Adipose tissue (tissue), 3 donors: ENCODE measurements around the gene HSPA12B. TPM values are rescaled to one million over a fixed set of nuclear protein-coding genes. Genes with fewer than 3 reads are reported as not detected.

ENCODE experiments used
- H3K27ac ChIP-seq: one replicate; pipeline ENCODE4 v1.5.1; 2013; ENCODE audit warnings: low read depth, low read length
- WGBS, 3 donors: extraction: QIAGEN DNeasy Blood & Tissue Kit; methylation state at CpG; one replicate each; pipeline ENCODE4 v1.1.7; 2013; 5-methylcytosine and 5-hydroxymethylcytosine counted together
- polyA plus RNA-seq, 3 donors: library from polyadenylated mRNA; stranded (reverse); fragments of 200-250 nt; gene quantifications; one replicate each; pipeline ENCODE4 v1.2.3, GENCODE V29; 2013
- donor health status: healthy with polysubstance abuse.
- donor health status: Bipolar disorder and iron deficiency.
- donor health status: healthy.

HSPA12B gene
- polyA plus RNA-seq, 3 donors = 2.5 to 31.8 (median 26.4) TPM

DNA sequence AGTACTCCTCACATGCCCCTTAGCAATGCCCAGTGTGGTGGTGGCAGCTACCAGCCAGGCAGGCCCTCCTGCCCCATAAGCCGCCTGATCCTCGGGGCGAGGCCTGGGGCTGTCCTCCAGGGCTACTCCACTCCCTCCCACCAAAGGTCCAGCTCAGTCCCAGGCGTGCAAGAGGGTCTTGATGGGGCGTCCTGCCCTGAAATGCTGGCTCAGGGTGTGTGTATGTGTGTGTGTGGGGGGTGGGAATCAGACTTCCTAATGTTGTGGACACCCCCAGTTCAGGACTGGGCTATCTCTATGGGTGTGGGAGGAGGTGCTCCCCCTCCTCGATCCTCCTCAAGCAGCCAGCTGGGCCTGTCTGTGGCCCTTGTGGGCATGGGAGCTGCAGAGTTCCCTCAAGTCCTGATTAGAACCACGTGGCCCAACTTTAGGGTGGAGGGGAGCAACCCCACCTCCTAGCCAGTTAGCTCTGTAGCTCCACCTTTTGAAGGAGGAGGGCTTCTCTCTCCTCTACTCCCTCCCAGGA is 7.5 kb downstream of the HSPA12B start:
- 69 to 78% (median 76%) methylated on average over 7 of the region's 7 CpGs for WGBS, 3 donors
- no peak overlapping the region for H3K27ac ChIP-seq

DNA sequence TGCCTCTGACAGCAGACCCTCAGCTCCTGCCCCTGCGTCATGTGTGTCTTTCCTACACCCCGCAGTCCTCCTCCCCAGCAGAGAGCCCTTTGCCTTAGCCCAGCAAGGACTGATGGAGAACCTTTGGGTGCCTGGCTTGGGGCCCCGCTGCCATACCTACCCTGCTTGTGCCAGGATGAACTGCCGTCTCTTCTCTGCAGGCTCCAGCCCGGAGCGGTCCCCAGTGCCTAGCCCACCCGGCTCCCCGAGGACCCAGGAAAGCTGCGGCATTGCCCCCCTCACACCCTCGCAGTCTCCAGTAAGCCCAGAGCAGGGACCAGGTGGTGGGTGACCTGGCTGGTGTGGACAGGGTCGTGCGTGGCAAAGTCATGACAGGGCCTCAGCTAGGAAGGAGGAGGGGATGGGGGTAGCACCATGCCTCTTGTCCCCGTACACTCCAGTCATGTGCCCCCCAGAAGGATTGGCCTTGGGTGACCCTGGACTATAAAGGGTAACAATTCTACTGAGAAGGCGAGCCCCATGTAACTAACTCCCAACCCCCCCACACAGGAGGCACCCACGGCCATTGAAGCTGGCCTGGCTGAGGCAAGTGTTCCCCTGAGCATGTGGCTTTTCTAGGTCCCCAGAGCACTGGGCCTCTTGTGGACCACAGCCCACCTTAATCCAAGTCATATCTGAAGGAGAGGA is 8.3 kb downstream of the HSPA12B start:
- WGBS, 3 donors = 87 to 93% (median 88%) methylated on average over 15 of the region's 15 CpGs

DNA sequence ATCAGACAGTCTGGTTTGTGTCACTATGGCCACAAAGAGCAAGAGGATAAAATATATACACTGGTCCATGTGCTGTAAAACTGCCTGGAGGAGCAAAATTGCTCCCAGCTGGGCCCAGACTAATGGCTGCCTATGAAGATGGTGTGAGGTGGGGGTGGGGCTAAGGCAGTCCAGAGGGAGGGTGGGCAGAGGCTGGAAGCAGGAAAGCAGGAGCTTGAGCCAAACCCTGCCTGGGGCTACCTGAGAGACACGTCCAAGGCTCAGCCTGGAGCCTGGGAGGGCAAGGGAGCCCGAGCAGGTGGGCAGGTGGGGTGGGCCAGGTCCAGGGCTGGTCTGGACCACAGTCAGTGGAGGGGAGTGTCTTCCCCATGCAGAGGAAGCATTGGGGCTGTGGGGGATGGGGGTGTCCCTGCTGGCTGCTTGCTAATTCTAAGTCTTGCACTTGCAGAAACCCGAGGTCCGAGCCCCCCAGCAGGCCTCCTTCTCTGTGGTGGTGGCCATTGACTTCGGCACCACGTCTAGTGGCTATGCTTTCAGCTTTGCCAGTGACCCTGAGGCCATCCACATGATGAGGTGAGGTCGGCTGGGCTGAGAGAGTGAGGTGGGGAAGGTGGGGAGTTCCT is 9.5 kb downstream of the HSPA12B start:
- no peak overlapping the region for H3K27ac ChIP-seq
- 83 to 87% (median 85%) methylated on average over 7 of the region's 7 CpGs for WGBS, 3 donors

More for the DNA sequence above, 8.3 kb downstream of the HSPA12B start:
- no peak overlapping the region for H3K27ac ChIP-seq

DNA sequence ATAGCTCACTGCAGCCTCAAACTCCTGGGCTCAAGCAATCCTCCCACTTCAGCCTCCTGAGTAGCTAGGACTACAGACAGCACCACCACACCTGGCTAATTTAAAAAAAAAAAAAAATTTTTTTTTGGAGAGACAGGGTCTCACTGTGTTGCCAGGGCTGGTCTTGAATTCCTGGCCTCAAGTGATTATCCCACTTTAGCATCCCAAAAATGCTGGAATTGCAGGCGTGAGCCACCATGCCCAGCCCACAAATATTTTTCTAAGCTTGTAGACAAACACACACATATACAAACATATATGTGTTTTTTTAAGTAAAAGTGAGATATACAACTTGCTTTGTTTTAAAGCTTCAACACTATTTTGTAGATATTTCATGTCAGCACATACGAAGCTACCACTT is 10.8 kb downstream of the HSPA12B start:
- no peak overlapping the region for H3K27ac ChIP-seq
- 67 to 96% (median 73%) methylated on average over 2 of the region's 2 CpGs for WGBS, 3 donors

DNA sequence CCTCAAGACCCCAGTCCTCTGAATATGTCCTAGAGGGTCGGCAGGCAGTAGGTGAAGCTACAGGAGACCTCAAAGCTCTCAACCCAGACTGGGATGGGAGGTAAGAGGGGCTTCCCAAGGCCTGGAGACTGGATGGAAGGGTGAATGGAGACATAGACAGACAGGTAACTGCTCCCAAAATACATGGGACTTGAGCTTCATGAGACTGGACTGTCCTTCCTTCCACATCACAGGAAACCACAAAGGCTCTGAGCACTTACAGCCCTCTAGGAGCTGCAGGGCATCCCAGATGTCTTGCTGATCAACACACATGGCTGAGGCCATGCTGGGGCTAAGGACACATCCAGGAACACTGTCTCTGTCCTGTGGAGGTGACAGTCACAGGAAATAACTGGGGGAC is 11.6 kb downstream of the HSPA12B start:
- H3K27ac ChIP-seq = no peak overlapping the region
- 85 to 97% (median 92%) methylated on average over 1 of the region's 1 CpG for WGBS, 3 donors

- no peak overlapping the region for H3K27ac ChIP-seq
- WGBS, 3 donors = 22 to 57% (median 52%) methylated on average over 44 to 45 of the region's 45 CpGs
Measured at GRCh38 chr20:3744806-3745685, 12.6 kb downstream of the HSPA12B start.

DNA sequence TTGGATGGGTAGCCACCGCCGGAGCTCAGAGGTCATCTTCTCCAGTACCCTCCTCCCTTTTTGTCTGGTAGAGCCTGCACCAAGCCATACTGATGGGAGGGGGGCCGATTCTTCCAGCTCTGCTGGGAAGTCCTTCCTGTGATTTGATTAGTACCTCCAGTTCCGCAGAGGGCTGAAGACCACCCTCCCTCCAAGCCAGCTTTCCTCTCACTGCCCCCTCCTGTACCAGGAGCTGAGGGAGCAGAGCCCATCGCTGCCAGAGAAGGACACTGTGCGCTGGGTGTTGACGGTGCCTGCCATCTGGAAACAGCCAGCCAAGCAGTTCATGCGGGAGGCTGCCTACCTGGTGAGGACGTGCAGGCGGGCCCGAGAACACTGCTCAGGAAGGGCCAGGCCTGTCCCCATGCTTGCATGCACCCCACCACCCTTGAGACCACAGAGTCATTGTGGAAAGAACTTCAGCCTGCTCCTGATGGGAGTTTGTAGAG is 13.2 kb downstream of the HSPA12B start:
- H3K27ac ChIP-seq = no peak overlapping the region
- WGBS, 3 donors = 74 to 83% (median 82%) methylated on average over 11 of the region's 11 CpGs

GRCh38 chr20:3747471-3747870 is 15.0 kb downstream of the HSPA12B start:
- 80 to 90% (median 86%) methylated on average over 2 of the region's 2 CpGs for WGBS, 3 donors
- no peak overlapping the region for H3K27ac ChIP-seq

GRCh38 chr20:3748073-3748472 is 15.6 kb downstream of the HSPA12B start:
- no peak overlapping the region for H3K27ac ChIP-seq
- WGBS, 3 donors = 91 to 95% (median 93%) methylated on average over 16 of the region's 16 CpGs

DNA sequence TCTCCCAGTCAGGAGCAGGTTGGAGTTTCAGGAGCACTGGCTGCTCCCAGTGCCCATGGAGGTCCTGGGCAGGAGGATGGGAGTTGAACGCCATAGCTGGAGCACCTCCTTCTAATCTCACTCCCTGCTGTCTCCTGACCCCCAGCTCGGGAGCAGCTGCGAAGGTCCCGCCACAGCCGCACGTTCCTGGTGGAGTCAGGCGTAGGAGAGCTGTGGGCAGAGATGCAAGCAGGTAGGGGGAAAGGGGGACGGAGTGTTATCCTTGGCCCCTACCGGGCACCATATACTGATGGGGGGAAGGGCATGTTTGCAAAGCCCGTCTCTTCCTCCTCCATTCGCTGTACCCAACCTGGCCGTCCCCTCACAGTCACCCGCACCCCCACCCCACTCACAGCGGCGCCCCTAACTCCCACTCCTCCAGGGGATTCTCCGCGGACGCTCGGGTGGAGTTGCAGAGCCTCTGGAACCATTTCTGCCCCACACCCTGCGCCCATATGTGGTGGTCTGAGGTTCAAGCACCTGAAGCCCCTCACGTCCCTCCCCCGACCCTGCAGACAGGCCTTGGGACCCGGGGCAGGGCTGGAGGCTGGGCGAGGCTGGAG is 16.7 kb downstream of the HSPA12B start:
- WGBS, 3 donors = 53 to 86% (median 75%) methylated on average over 22 to 24 of the region's 24 CpGs
- H3K27ac ChIP-seq = no peak overlapping the region

GRCh38 chr20:3749689-3750531 is 17.4 kb downstream of the HSPA12B start:
- H3K27ac ChIP-seq = no peak overlapping the region
- 35 to 75% (median 71%) methylated on average over 72 of the region's 72 CpGs for WGBS, 3 donors

- WGBS, 3 donors = 43 to 89% (median 79%) methylated on average over 30 to 31 of the region's 31 CpGs
- no peak overlapping the region for H3K27ac ChIP-seq
Measured at GRCh38 chr20:3751305-3751674, 18.8 kb downstream of the HSPA12B start.

- WGBS, 3 donors = 22 to 75% (median 64%) methylated on average over 85 to 95 of the region's 95 CpGs
- no peak overlapping the region for H3K27ac ChIP-seq
Measured at GRCh38 chr20:3751675-3752385, 19.3 kb downstream of the HSPA12B start.

- WGBS, 3 donors = 22 to 54% (median 52%) methylated on average over 13 of the region's 13 CpGs
- no peak overlapping the region for H3K27ac ChIP-seq
Measured at GRCh38 chr20:3752386-3752759, 19.9 kb downstream of the HSPA12B start.

DNA sequence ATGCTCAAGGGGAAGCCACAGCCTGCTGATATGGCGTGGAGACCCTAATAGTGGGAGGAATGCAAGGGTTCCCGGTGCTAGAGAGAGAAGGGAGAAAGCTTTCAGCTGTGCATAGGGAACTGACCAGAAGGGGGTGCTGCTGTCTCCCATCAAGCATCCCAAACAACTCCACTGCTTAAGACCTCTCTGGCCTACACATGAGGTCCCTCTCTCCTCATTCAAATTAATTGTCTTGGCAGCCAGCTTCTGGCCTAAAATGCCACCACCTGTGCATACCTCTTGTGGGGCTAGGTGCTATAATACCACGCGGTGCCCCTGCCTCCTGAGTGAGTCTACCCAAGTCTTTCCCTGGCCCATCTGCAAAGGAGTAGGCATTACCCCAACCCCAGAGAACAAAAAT is 20.6 kb downstream of the HSPA12B start:
- H3K27ac ChIP-seq = no peak overlapping the region
- 35 to 52% (median 45%) methylated on average over 4 of the region's 4 CpGs for WGBS, 3 donors

DNA sequence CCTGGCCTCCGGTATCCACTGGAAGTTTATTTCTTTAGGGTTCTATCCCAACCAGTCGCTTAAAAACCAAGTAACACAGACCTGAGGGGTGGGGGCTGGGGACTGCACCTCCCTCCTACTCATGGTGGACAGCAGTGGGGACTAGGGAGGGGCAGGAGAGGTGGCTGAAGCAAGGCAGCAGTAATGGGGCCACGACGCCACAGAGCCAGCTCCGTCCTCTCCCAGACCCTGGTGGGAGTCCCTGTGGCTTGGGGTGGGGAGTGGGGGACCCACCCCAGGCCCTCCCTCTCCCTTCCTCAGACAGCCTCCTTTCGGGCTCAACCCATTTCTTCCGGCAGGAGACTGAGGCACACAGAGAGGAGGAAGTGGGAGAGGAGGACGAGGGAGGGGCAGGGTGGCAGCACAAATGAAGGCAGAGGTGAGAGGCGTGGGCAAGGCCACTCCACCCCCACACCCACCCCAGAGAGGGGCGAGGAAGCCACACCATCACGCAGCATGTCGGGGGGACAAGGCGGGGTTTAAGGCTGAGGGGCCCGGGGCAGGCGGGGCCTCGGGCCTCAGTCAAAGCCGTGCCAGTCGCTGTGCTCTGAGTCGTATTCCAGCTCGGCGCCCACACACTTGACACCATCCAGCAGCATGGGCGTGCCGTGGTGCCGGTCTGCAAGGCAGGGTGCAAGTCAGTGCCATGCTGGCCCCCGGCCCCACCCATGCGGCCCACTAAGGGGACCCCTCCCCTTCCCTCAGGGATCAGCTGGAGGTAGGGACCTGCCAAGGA is 21.2 kb downstream of the HSPA12B start:
- no peak overlapping the region for H3K27ac ChIP-seq
- 70 to 88% (median 72%) methylated on average over 22 to 26 of the region's 26 CpGs for WGBS, 3 donors
